HG03135 (cell line): ENCODE data around the gene RNF182.

Experiments used
- ATAC-seq: cut with Tn5 transposase; IDR thresholded peaks from one replicate; pipeline ENCODE4 v1.9.1; 2021; ENCODE audit warnings: mild to moderate bottlenecking, moderate library complexity; ENCODE audit not compliant: unreplicated experiment

Gene RNF182

GRCh38 chr6:14028631-14029030 is 103.9 kb downstream of the RNF182 start:
- no peak for ATAC-seq

- ATAC-seq: no peak
Measured at GRCh38 chr6:14029605-14030004, 104.9 kb downstream of the RNF182 start.
